ENCODE measurements around the gene ADSS2.
"Not testable (repeated sequence)": the region's sequence is repeated elsewhere in the genome, so short reads cannot be mapped to it uniquely, and the experiment has no call there.

ADSS2 gene

DNA sequence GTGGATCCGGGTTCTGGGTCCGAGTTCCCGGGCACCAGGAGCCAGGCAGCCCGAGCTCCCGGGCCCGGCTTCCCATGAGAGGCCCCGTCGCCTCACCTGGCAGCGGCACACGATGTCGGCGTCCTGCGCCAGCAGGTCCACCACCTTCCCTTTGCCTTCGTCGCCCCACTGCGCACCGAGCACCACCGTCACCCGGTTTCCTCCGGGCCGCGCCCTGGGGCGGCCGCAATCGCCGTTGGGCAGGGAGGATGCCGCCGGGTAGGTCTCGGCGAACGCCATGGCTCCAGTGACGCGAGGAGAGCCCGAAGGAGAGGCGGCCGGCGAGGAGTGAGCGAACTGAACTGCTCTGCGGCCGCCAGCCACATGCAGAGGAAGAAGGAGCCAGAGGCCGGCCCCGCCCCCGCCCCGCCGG is at the start of gene ADSS2:
ADSS2 (minus strand) TSS at position 371 of the 412 bp plus-strand sequence; CDS start at position 279, 92 bp downstream.
- DNase-seq = no peak

DNA sequence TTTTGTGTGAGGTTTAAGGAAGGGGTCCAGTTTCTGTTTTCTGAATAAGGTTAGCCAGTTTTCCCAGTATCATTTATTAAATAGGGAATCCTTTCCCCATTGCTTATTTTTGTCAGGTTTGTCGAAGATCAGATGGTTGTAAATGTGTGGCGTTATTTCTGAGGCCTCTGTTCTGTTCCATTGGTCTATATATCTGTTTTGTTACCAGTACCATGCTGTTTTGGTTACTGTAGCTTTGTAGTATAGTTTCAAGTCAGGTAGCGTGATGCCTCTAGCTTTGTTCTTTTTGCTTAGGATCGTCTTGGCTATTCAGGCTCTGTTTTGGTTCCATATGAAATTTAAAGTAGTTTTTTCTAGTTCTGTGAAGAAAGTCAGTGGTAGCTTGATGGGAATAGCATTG is 48.8 kb upstream of the ADSS2 start:
- not testable (repeated sequence) for DNase-seq

DNA sequence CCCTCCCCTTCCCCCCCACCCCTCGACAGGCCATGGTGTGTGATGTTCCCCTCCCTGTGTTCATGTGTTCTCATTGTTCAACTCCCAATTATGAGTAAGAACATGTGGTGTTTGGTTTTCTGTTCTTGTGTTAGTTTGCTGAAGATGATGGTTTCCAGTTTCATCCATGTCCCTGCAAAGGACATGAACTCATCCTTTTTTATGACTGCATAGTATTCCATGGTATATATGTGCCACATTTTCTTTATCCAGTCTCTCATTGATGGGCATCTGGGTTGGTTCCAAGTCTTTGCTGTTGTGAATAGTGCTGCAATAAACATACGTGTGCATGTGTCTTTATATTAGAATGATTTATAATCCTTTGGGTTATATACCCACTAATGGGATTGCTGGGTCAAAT is 47.8 kb upstream of the ADSS2 start:
- not testable (repeated sequence) for DNase-seq

DNA sequence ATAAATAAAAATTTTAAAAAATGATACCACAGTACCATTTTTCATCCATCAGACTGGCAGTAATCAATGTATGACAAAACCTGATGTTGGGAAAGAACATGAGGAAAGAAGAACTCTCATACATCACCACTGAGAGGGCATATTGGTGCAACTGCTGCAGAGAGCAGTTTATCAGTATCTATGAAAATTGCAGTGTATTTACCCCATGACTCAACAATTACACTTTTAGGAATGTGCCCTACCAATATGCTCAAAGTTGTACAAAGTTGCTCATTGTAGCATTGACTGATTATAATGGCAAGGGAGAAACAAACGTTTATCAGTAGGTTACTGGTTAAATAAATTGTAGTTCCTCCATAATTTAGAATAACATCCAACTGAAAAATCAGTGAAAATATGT is 46.1 kb upstream of the ADSS2 start:
- DNase-seq = no peak

DNA sequence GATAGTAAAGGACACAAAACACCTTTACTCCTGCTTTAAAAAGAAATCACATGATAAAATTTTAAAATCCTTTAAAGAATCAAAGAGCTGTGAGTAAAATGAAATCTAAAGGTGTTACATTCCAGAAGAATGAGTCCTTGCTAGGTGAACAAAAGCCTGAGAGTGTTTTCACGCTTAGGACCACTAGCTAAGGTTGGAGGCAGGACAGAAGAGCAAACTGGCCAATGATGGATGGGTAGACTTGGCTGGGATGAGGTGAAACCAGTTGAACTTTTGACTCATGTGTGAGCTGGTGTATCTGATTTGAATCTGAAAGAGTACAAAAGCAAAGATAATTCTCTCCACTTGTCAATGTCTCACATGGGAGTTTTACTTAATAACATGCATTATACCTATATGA is 44.5 kb upstream of the ADSS2 start:
- DNase-seq = no peak

DNA sequence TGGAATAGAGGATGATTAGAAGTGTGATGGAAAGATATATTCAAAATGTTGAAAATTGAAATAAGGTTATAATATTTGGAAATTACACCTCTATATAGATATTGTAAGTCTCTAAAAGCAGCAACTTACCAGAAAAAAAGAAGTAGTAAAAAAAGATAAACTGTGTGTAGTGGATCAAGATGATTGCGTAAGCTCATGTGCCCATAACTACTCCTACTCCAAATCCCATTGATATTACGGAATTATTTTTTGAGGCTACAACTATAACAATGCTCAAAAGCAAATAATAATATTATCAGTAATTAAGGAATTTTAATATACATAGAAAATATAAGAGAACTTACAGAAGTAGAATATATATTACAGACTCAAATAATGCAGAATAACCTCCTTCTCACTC is 42.9 kb upstream of the ADSS2 start:
- DNase-seq = no peak

DNA sequence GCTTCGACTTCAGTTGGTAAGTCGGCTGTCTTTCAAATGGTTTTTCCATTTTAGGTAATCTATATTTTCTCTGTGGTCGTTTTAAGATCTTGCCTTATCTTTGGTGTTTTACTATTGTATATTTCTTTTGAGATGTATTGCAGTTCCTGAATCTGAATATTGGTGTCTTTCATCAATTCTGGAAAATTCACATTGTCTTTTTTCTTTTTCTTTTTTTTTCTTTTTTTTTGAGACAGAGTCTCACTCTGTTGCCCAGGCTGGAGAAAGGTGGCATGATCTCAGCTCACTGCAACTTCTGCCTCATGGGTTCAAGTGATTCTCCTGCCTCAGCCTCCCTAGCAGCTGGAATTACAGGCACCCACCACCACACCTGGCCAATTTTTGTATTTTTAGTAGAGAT is 33.3 kb upstream of the ADSS2 start:
- DNase-seq = not testable (repeated sequence)

DNA sequence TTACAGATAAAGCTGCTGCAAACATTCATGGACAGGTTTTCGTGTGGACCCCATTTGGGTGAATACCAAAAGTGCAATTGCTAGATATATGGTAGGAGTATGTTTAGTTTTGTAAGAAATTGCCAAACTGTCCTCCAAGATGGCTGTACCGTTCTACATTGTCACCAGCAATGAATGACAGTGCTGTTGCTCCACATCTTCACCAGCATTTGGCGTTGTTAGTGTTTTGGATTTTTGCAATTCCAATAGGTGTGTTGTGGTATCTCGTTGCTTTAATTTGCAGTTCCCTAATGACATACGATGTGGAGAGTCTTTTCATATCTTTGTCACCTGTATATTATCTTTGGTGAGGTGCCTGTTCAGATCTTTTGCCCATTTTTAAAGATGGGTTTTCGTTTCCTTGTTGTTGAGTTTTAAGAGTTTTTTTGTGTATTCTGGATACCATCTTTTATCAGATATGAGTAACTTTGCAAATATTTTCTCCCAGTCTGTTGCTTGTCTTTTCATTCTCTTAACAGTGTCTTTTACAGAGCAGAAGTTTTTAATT is 21.4 kb upstream of the ADSS2 start:
- DNase-seq = no peak

DNA sequence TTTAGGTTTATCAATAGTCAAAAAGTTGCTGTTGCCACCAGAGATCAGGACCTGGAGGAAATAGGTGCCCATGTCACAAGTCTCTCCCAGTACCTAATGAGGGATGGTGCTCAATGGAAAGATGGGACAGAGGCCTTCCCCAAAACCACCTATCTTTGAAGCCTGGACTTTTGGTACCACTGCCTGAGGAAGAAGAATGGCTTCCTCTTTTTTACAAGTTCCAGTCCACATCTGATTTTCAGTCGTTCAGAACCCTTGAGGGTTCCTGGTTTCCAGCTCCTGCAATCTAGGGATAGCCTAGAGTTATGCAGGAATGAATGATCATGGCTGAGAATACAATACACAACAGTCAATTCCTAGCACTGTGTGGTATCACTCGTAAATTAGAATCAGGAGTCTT is 15.0 kb upstream of the ADSS2 start:
- no peak for DNase-seq

DNA sequence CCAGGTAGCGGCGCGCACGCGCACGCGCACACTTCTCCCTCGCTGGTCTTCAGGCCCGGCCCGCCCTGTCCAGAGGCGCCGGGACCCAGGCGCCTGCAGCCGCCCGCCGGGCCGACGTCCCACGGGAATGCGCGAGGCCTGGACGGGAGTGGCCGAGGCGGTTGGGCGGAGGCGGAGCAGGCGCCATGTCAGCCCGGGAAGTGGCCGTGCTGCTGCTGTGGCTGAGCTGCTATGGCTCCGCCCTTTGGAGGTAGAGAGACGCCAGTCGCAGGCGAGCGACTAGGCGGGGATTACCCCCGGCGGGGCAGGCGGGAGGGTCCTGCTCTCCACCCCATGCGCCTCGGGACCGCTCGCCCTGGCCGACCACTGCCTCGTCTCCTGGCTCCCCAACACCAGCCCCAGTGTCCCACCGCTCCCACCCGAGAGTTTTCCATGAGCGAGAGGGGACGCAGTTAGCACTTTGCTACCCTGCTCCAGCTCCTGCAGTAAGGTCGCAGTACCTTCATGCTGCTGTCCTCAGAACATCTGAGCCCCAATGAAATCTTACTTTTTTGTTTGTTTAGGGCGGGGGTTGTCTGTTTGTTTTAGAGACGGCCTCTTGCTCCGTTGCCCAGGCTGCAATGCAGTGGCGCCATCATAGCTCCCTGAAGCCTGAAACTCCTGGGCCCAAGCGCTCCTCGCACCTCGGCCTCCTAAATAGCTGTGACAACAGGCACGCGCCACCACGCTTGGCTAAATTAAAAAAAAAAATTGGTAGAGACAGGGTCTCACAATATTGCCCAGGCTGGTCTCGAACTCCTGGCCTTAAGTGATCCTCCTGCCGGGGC is 9.7 kb upstream of the ADSS2 start, which contains the start of gene CATSPERE:
CATSPERE (plus strand) TSS at position 29 of the 827 bp plus-strand sequence; CDS start at position 186, 157 bp downstream.
- peak; percentile 72 for DNase-seq

DNA sequence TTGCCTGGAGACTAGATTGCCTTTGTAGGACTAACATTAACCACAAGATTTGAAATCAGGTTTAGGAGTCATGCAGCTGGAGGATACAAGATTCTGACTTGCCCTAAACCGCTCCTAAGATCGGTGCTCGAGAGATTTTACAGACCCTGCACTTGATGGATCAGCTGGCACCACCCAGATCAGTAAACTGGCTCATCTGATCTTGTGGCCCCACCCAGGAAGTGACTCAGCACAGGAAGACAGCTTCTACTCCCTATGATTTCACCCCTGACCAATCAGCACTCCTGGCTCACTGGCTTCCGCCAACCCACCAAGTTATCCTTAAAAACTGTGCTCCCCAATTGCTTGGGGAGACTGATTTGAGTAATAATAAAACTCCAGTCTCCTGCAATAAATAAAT is 8.5 kb upstream of the ADSS2 start:
- no peak for DNase-seq

DNA sequence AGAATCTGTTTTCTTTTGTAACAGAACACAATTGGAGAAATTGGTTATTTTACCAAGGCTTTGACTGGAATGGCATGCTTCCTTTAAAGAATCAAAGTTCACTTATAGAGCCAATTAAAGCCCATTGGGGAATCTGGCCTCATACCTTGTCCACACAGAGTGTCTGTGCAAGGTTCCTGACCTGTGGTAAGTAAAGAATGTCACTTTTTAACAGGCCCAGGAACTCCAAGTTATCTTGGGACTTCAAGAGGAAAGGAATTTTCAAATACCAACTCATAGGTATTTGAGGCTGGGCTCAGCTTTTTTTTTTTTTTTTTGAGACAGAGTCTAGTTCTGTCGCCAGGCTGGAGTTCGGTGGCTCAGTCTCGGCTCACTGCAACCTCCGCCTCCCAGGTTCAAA is 7.1 kb upstream of the ADSS2 start:
- DNase-seq = no peak

DNA sequence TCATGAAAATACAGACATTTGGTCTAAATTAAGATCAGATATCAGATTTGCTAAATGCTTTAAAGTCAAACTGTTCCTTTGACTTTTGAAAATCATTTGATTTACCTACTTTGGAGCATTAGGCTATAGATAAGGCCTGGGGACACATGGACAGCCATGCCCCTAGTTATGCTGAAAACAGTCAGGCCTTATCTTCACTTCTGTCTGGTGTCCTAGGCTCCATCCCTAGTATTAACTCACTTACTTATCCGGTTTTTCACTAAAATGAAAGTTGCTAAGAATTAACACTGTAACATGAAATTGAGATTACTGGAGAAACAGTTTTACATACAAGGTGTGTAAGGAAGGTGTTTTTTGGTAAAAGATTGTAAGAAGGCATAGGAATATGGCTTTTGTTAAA is 4.9 kb upstream of the ADSS2 start:
- DNase-seq = no peak

DNA sequence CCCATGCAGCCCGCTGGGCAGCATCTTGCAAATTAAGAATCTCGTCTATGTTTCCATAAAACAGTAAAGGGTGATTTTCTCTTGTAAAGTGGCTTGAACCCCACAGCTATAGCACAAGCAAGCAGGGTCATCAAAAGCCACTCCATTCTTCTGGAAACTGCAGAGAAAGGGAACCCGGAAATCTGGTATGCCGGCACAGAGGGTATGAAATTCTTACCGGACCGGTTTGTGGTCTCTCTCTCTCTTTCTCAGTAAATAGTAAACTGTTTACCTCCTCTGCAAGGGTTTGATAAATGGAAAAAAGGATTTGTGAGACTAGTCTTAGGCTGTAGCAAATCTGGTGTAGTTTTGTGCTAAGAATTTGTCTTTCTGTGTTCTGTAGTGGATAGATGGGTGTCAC is 2.7 kb upstream of the ADSS2 start:
- DNase-seq = no peak

DNA sequence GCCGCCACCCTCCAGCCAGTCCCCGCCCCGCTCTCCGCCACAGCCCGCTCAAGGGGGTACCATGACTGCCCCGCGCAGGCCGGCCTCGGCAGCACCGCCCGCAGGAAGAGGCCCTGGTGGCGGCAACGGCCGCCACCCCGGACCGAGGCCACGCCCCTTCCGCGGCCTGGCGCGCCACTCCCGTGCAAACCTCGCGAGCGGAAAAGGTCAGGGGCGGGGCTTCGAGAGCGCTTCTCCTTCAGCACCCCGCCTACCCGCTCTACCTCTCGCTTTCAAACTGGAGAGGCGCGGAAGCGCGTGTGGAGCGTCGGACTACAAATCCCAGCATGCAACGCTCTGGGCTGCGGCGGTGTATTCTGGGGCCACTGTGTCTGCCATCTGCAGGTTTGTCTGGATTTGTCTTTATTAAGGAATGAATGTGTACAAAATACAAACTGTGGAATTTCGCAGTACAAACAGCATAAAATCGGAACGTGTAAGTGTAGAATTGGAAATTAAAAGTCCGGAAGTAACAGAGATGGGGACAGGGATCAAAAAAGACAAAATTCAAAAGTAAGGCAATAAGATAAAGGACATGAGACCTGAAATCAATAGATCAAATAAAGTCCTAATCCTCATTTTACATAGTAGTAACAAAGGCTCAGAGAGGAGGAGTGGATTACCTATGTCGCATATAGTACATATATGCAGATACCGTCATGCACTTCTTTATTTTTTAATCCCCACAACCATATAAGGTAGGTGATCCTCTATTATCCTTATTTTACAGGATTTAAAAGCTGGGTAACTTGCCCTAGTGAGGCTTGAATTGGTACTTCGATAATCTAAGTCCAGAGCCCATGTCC is 464 bp upstream of the ADSS2 start:
- peak; percentile 99 for DNase-seq

DNA sequence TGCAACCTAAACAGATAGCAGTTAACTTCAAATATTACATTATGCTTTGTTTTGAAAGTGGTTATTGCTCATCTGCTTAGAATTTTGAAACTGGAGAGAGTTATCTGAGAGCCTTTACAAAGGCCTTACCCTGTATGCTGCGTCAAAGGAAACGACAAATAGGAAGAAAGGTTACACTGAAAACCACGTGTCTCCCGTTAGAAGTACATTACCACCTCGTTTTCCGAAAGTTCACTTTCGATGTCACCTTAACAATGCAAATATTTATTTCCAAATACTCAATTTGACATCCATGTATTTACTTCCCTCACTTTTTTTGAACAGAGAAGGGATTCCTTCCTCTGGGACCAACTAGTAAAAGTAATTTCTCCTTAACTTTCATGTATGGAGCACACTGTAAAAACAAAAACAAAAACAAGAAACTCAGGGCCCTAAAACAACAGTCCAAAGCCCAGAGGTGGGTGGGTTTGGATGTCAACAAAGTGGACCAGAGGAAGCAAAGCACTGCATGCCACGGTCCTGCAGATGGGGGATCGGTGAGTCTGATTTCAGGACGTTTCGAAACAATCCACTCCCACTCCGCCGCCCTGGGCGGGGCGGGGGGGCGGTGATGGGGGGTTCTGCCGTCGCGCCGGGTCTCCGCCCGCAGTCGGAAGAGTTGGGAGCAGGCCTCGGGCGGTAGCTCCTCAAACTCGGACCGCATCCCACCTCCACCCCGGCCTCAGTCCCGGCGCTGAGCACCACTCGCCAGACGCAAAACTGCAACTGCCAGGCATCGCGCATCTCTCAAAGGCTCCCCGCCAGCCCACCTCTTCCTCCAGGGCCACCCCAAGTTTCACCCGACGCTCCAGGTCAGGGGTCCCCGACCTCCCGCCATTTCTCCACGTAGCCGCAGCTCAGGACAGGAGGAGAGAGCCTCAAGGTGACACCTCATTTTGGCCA is 841 bp downstream of the ADSS2 start:
- peak; percentile 28 for DNase-seq

DNA sequence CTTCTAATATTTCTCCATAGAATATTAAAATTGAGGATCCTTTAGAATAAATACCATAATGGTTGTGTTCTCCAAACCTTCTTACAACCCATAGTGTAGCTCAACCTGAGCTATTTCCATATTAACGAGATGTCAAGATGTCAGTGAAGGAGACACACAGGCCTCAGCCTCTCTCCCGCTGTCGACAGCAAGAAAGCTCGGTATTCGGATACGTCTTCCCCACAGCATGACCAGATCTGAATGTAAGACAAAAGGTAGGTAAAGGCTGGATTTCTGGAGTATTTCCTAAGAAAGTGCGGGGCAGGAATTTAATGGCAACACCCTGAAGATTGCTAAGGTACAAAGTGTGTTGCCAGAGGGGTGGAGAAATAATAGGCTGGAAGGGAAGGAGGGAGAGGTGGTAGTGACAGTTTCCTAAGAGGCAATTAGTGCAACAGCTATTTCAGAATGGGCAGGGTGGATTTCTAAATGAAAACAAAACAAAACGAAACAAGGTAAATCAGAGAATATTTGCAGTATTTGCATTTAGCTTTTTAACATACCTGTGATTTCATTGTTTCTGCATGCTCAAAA is 1.7 kb downstream of the ADSS2 start:
- no peak for DNase-seq

DNA sequence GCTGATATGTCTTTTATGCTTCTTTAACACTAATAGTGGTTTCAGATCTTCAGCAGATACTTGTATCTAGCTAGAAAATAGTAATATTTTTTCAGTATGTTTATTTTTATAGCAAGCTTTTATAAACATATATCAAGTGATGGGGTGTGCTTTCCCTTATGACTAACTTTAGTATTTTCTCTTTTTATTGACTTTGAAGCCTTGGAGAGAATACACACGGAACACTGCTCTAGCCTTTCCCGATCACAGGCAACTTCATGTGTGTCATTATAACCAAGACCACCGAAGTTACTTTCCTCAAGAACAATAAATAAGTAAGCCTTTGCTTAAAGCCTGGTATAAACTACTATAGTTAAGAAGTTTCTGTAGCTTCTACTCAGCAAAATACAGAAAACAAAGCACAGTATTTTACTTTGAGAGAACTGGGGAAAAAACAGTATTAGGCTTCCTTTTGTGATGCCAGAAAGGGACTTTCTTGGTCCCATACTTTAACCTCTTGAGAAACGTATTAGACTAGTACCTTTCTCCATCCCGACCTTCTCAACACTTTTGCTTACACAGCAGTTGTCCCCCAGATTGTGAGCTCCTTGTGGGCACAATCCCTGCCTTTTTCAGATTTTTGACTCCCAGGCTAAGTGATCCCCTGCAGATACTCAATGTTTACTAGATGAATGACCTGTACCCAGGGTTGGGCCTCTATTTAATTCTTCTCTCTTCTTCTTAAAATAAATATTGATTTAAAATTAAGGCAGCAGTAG is 3.3 kb downstream of the ADSS2 start:
- DNase-seq = no peak

DNA sequence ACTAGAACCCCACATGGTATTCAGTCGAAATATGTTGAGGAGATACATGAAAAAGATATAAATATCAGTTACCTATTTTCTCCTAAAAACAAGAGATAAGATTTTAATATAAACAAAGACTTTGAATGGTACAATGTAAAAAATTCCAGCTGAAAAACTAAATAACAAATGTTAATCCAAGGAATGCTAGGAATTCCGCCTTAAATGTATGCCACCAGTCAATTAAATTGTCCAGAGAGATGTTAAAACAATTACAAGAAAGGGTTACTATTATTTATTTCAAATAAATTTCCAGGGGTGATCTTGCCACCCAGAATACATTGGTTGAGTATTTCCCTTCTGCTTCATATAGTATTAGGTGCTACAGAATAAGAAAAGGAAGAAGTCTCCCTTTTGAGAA is 4.2 kb downstream of the ADSS2 start:
- DNase-seq = no peak

DNA sequence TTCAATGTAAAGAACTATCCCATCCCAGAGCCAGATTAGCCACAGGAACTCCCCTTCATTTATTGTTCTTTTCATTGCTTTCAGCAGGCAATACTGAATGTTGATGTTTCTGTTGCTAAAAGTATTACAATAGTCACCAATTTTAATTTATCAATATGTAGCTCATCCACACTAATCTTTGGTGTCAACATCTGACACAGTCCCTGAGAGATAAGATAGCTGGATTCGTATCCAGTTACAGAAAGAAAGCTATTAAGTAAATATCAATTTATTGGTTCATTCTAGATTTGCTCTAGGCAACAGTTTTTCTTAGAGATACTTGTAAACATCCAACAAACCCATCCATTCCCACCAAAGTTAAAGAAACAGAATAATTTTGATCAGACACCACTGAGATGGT is 4.7 kb downstream of the ADSS2 start:
- DNase-seq = no peak
